ENCODE measurements around the gene PPP2CA. TPM values are rescaled to one million over a fixed set of nuclear protein-coding genes. Genes with fewer than 3 reads are reported as not detected.
"Not testable (repeated sequence)": the region's sequence is repeated elsewhere in the genome, so short reads cannot be mapped to it uniquely, and the experiment has no call there.

The PPP2CA gene
- total and polyA plus RNA-seq, 2 of the 13 experiments (the other 11 are each of a cell fraction or from before 2014, with no cell fraction given), result 82.4 to 171 TPM

DNA sequence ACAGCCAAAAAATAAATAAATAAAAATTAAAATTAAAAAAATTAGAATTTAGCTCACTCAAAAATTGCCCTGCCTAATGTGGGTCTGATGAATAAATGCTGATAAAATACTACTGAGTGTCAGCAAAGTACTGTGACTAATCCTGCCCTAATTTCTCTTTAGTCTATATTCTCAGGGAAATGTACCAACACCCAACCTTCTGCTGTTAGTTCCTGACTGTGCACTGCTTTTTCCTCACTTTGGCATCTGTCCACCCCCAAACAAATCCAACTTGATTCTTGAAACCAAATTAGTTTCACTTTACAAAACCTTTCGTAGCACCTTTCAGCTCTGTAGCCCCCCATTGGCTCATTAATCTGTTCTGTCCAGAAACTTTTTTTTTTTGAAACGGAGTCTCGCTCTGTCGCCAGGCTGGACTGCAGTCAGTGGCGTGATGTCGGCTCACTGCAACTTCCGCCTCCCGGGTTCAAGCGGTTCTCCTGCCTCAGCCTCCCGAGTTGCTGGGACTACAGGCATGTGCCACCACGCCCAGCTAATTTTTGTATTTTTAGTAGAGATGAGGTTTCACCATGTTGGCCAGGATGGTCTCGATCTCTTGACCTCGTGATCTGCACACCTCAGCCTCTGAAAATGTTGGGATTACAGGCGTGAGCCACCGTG is 73.6 kb downstream of the PPP2CA start:
- Histone ChIP-seq H3K36me3 (replicated peaks in 1 of 2; ENCODE audit: control insufficient read depth in 1 of 2, insufficient read depth in 2 of 2, low read length in 2 of 2) (peaks cover 8 to 63% of the 10 kb centered on the region in 2 experiments), H3K79me2 (ENCODE audit: insufficient read depth, low read length) (peaks cover 14% of the 10 kb centered on the region), H3K4me1 (ENCODE audit: insufficient read depth, low read length) (peaks cover 30% of the 10 kb centered on the region)
- H3K27me3 ChIP-seq (ENCODE audit: control insufficient read depth in 1 of 2, insufficient read depth in 2 of 2, low read length in 2 of 2); CTCF ChIA-PET (ENCODE audit: low intra/inter-chr PET ratio, low total read pairs); FAIRE-seq; H3K27ac ChIP-seq (ENCODE audit: extremely low read length, insufficient read depth, low read length); in situ Hi-C loops (cut with HindIII; ENCODE audit: extremely low pct_ligation_motif_present, low pct_unique_long_range_greater_than_20kb); H3K9me3 ChIP-seq (ENCODE audit: low read length); DNase-seq (ENCODE audit: low spot score); ATAC-seq; H3K4me3 ChIP-seq (replicated peaks in 1 of 3; ENCODE audit: insufficient read depth in 1 of 3, low read depth in 2 of 3, low read length in 3 of 3); intact Hi-C loops (cut with micrococcal nuclease; ENCODE audit: unreplicated experiment); H2AFZ ChIP-seq (ENCODE audit: low read length); H4K20me1 ChIP-seq (ENCODE audit: insufficient read depth, low read length); H3K9ac ChIP-seq (ENCODE audit: insufficient read depth, low read depth, low read length); BruUV-seq (replicated peaks); H3K4me2 ChIP-seq (ENCODE audit: low read depth, low read length): not testable (repeated sequence)
- POLR2A ChIA-PET, result interaction anchor here (0.7 to 1.3 kb wide), 4 partner anchors 14 to 74 kb away, joined by 3 to 7 read pairs (median 3); partner anchors contain the start of gene PPP2CA
- WGBS (ENCODE audit: low lambda C conversion rate), result 97% methylated on average over 14 of the region's 15 CpGs

DNA sequence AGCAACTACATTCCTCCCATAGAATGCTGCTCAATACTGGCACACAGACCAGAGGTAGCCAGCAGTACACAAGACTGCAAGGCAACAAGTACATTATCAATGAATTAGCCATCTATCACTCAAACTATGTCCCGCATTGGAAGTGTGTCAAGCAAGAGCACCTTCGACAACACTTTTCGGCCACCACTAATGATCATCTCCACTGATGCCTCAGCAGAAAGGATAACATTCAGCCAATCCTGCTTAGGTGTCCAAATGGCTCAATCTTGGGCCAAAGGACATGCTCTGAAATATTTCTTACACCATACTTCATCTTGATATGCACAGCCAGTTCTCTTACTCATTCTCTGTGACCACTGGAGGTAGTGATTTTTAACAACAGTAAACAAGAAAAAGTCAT is 74.2 kb downstream of the PPP2CA start:
- H3K36me3 ChIP-seq (replicated peaks in 1 of 2; ENCODE audit: control insufficient read depth in 1 of 2, insufficient read depth in 2 of 2, low read length in 2 of 2), result peaks cover 10 to 68% of the 10 kb centered on the region in 2 experiments
- ChIA-PET CTCF (ENCODE audit: low intra/inter-chr PET ratio, low total read pairs) (no interaction called here), POLR2A (no interaction called here)
- no TSS peak for BruUV-seq (replicated peaks)
- ATAC-seq, result no peak
- no peak overlapping the region for H3K9ac ChIP-seq (ENCODE audit: insufficient read depth, low read depth, low read length)
- in situ Hi-C loops (cut with HindIII; ENCODE audit: extremely low pct_ligation_motif_present, low pct_unique_long_range_greater_than_20kb) (no loop called here), intact Hi-C loops (cut with micrococcal nuclease; ENCODE audit: unreplicated experiment) (no loop called here)
- no peaks in the 10 kb centered on the region for H3K9me3 ChIP-seq (ENCODE audit: low read length)
- TF ChIP-seq SP4 (CRISPR knock-in tag; IDR thresholded peaks at IDR 0.05) (no peak), POLR2AphosphoS2 (IDR thresholded peaks at IDR 0.05; ENCODE audit: low read depth, low read length) (peak; percentile 57; the same call in 1 of the 2 replicates)
- H3K27ac ChIP-seq (ENCODE audit: extremely low read length, insufficient read depth, low read length), result no peak overlapping the region
- no peak for FAIRE-seq
- 97% methylated on average over 3 of the region's 3 CpGs for WGBS (ENCODE audit: low lambda C conversion rate)
- no peak overlapping the region for H3K4me3 ChIP-seq (replicated peaks in 1 of 3; ENCODE audit: insufficient read depth in 1 of 3, low read depth in 2 of 3, low read length in 3 of 3)
- peaks cover 6% of the 10 kb centered on the region for H4K20me1 ChIP-seq (ENCODE audit: insufficient read depth, low read length)
- no peak overlapping the region for H2AFZ ChIP-seq (ENCODE audit: low read length)
- H3K4me1 ChIP-seq (ENCODE audit: insufficient read depth, low read length), result peaks cover 30% of the 10 kb centered on the region
- no peaks in the 10 kb centered on the region for H3K27me3 ChIP-seq (ENCODE audit: control insufficient read depth in 1 of 2, insufficient read depth in 2 of 2, low read length in 2 of 2)
- H3K79me2 ChIP-seq (ENCODE audit: insufficient read depth, low read length), result peaks cover 15% of the 10 kb centered on the region
- no peak for DNase-seq (ENCODE audit: low spot score)
- H3K4me2 ChIP-seq (ENCODE audit: low read depth, low read length), result no peak overlapping the region

Data from HepG2 (cell line).